HG02870 (cell line): Measurements from ENCODE around the gene CLSTN2.

Experiments
- ATAC-seq: cut with Tn5 transposase; IDR thresholded peaks from one replicate; pipeline ENCODE4 v1.9.1; 2021; ENCODE audit warnings: mild to moderate bottlenecking, moderate library complexity; ENCODE audit not compliant: unreplicated experiment

Gene CLSTN2

DNA sequence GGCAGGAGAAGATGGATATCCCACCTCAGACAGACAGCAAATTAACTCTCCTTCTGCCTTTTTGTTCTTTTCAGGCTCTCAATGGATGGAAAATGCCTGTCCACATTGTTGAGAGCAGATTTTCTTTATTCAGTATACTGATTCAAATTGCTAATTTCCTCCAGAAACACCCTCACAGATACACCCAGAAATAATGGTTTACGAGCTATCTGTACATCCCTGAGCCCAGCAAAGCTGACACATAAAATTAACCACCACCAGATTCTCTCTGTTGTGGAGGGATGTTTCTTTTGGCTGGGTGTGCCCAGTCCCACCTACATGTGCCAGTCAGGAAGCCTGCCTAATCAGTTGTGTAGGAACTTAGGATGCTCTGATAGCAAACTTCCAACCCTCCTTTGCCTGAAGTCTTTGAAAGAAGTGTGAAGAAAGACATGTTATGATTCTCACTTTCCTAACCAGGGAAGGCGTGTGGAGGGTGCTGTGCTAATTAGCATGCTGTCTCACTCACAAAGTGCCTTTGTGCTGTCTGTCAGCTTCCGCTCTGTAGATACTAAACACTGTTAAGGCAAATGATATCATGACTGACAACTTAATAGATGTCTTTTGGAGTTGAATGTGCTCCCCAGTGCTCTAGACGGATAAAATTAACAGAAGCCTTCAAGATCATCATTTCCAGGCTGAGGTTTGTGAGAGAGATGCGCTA, 208.5 kb downstream of the CLSTN2 start:
- ATAC-seq, result no peak

DNA sequence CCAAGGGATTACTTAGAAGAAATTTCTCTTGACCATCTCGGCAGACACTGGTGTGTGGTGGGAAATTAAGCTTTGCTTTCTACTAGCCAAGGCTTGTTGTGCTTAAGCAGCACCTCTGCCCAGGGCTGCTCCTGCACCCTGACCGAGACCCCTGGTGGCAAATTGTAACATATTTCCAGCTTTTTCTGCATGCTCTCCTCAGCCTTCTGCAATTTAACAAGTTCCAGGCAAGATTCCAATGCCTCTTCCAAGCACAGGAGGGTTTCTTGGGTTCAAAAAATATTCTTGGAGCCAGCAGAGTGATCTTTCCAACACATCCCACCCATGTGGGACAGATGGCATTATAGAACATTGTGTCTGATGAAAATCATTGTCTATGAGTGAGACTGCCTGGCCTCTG, 210.5 kb downstream of the CLSTN2 start:
- no peak for ATAC-seq

DNA sequence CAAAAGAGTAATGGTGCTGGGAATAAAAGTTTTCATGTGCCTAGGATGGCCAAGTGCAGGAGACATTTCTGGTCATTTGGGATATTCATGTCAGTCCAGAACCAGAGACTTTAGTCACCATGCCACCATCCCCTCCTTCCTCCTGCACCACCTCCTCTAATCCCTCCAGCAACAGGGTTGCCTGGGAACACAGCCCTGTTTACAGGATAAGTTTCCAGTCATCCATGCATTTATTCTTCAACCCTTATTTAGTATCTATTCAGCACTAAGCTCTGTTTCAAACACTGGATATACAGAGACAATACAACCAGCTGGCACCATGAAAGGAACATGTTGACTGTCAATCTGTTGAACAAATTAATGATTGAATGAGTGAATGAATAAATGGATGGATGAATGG, 211.7 kb downstream of the CLSTN2 start:
- ATAC-seq, result no peak

- ATAC-seq, result no peak
Observed at GRCh38 chr3:140147965-140148490, 213.0 kb downstream of the CLSTN2 start.

DNA sequence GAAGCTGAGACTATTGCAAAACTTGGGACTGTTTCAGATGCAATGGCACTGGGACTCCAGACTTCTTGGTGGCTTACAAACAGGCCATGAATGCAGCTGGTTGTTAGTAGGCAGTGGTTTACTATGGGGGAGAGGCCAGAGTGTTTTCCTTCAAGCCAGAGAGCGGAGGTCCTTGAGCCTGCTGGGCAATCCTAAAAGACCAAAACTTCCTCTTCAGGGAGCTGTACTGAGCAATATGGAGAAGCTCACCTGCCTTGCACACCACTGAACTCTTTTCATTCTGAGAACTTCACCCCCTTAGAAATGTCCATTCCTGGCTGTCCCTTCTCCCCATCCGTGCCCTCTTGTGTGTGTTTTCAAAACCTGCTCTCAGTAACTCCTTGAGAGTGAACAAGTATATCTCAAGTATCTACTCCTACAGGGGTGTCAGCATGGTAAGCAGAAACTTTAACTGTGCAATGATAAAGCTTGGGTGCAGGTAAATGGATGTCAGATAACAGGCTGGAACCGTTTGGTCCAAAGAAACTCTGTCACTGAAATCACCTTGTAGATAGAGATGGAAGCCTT, 213.9 kb downstream of the CLSTN2 start:
- no peak for ATAC-seq

- no peak for ATAC-seq
Observed at GRCh38 chr3:140151321-140151720, 216.3 kb downstream of the CLSTN2 start.

DNA sequence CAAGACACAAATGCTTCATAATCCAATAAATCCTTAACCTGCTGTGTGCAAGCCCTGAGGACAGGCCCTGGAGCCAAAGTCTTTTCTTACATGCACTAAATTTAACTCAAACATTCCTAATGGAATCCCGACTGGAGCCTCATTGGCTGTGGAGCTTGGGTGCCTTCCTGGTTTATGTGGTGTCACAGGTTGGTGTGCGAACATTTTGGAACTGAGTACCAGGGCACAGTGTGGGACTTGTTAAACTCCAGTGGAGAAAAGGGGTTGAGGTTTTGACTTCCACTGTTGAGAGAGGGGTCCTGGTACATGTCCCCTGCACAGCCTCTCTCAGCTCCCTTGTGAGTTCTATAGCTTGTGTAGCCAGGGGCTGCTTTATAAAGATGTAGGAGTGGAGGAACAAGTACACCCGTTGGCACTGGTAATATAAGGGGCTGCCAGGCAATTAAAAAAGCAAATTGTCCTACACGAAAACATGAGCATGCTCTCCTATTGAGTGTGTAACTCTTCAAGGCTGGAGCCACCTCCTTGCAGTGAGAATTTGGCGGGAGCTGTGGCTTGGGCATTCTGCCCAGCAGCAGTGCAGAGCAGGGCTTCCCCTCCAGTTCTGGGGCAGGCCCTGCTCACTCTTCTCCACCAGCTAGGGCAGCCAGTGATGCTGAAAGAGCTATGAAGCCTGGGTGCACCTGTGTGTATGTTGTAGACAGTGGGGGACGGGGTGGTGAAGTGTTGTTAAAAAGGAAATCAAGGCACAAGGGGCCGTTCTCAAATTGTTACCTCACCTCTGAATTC, 218.1 kb downstream of the CLSTN2 start:
- ATAC-seq, result no peak

DNA sequence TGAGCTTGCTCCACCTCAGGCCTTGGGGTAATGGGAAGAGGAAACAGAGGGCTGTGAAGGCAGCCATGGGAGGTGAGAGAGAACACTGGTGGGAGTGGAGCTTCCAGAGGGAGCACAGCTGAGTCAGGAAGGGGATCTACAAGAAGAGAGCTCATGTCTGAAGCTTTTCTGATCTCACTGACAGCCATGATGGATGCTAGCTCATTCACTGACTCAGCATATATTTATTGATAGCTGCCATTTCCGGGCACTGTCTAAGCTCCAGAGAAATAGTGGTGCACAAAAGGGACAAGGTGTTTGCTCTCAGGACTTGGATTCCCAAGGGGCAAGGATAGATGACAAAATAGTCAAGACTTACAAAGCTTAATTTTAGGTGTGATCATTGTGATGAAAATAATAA, 218.8 kb downstream of the CLSTN2 start:
- no peak for ATAC-seq

DNA sequence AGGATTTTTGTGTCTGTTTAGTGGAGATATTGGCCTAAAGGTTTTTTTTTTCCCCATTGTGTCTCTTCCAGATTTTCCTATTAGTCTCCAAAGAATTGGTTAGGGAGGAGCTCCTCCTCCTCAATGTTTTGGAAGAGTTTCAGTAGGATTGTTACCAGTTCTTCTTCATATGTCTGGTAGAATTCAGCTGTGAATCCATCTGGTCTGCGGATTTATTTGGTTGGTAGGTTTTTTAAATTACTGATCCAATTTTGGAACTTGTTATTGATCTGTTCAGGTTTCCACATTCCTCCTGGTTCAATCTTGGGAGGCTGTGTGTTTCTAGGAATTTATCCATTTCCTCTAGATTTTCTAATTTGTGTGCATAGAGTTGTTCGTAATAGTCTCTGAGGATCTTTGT, 222.2 kb downstream of the CLSTN2 start:
- ATAC-seq, result no peak

DNA sequence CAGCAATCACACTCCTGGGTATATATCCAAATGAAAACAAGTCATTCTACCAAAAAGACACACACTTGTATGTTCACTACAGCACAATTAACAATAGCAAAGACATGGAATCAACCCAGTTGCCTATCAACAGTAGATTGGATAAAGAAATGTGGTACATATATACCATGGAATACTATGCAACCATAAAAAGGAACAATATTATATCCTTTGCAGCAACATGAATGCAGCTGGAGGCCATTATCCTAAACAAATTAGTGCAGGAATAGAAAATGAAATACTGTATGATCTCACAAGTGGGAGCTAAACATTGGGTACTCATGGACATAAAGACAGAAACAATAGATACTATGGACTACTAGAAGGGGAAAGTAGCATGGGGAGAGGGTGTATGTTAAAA, 224.7 kb downstream of the CLSTN2 start:
- ATAC-seq, result no peak

DNA sequence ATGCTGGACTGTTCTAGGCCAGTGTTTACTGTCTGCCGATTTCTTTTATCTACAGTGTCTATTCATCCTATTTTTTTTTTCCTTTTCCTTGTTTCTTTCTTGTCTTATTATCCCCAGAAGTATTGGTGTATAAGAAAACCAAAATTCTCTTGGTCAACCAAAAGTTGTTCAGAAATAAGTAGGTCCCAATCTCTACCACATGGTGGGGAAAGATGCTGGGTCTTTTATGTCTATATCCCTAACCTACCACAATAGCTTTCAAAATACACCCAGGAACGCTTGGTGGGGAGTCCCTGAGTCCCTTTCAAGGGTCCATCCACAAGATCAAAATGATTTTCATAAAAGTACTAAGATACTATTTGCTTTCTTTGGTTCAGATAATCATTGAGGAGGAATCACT, 225.6 kb downstream of the CLSTN2 start:
- ATAC-seq, result no peak

- ATAC-seq, result no peak
Observed at GRCh38 chr3:140162551-140162950, 227.6 kb downstream of the CLSTN2 start.

- ATAC-seq, result no peak
Observed at GRCh38 chr3:140163159-140163763, 228.3 kb downstream of the CLSTN2 start.

GRCh38 chr3:140164156-140164555, 229.2 kb downstream of the CLSTN2 start:
- no peak for ATAC-seq

DNA sequence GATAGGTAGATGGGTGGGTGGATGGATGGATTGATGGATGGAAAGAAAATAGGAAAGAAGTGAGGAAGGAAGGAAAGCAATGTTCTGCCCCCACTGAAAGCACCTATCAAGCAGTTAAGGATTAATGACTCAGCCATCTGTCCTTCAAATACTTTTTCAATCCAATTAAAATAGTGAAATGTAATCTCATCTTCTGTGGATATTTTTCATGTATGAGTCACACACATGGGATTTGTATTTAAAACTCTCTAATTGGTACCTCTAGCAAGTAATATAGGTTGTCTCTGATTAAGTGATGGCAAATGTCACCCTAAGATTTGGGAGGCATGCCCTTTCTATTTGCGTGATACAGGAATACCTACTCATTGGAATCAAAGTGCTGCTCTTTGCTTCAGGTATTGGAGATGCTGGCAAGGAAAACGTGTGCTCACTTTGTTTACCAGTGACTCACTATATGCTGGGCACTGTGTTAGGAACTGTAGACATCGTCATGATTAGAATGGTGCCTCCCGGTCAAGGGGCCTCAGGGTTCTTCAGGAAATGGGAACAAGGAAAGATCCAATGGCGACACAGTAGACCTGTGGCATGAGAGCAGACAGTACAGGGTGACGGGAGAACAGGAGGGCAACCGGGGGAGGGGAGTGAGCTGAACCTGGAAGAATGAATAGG, 230.1 kb downstream of the CLSTN2 start:
- ATAC-seq, result no peak

- no peak for ATAC-seq
Observed at GRCh38 chr3:140165781-140166180, 230.8 kb downstream of the CLSTN2 start.

DNA sequence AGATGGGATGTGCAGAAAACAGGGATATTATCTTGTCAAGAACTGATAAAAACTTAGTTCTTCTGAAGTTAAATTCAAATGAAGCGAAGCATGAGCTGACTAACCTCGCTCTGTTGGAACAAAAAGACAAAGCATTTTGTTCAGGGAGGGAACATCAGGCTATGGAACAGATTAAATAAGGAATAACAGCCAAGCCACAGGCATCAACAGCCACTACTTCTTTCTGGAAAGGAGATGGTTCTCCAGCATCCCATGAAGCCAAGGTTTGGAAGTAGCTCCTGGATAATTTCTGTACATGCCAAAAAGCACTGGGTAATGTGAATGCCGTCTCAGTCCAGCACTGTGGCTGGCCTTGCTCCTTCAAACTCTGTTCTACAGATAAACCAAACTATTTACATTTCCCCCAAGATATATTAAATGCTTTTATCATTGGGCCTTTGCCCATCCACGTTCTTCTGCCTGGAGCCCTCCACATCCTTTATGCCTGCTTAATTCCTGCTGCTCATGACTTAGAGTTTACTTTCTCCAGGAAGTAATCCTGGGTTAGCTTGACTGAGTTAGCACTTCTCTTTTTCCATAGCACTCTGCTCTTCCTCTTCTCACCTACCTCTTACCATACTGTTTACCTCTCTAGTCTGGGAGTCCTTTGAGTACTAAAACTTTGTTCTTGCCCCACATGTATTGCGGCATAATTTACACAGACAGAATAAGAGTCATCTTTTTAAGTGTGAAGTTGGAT, 232.0 kb downstream of the CLSTN2 start:
- no peak for ATAC-seq

DNA sequence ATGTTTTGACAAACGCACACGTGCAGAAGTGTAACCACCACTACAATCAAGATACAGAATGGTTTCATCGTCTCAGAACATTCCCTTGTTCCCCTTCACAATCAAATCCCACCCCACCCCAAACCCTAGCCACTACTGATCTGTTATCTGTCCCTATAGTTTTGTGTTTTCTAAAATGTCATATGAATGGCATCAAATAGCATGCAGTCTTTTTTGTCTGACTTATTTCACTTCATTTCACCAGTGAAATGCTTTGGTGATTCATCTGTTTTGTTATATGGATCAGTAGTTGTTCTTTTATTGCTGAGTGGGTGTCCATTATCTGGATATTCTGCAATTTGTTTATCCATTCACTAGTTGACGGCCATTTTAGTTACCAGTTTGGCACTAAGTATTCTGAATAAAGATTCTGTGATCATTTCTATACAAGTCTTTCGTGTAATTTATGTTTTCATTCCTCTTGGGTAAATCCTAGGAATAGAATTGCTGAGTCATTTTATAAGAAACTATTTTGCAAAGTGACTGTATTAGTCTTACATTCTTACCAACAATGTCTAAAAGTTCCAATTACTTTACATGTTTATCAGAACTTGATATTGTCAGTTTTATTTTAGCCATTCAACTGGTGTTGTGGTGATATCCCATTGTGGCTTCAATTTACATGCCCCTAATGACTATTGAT, 232.8 kb downstream of the CLSTN2 start:
- no peak for ATAC-seq

DNA sequence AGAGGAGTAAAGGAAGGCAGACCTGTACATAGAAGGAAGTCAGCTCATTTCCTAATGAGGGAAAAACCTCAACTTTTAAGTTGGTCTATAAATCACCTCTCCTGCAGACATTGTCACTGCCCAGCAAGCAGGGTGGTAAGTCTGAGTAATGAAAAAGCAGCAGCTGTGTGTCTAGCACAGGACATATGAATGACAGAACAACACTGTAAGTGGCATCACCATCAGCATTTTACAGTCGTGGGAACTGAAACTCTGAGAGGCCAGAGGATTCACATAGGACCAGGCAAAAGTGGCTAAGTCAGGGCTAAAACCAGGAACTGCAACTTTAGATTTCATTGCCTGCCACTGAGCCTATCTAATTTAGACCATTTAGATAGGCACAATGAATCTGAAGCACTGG, 235.6 kb downstream of the CLSTN2 start:
- peak; percentile 95 for ATAC-seq

- no peak for ATAC-seq
Observed at GRCh38 chr3:140176526-140176925, 241.5 kb downstream of the CLSTN2 start.
